ENCODE data around the gene ULK1.
"Not testable (repeated sequence)": the region's sequence is repeated elsewhere in the genome, so short reads cannot be mapped to it uniquely, and the experiment has no call there.

DNA sequence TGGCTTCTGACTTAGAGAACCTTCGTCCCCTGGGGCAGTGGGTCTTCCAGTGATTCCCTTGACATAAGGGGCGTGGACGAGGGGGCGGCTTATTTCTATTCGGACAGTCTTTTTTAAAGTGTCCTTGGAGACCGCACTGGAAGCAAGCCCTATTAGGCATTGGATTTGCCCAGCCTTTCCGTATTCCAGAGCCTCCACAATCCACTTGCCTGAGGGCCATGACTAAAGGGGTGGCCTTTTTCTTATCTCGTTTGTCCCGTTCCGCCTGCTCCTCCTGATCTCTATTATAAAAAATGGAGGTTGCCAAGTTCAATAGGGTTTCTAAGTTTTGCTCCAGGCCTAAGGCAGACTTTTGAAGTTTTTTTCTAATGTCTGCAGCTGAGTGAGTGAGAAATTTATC, 17.2 kb upstream of the ULK1 start:
- TF ChIP-seq, protein P1, sequence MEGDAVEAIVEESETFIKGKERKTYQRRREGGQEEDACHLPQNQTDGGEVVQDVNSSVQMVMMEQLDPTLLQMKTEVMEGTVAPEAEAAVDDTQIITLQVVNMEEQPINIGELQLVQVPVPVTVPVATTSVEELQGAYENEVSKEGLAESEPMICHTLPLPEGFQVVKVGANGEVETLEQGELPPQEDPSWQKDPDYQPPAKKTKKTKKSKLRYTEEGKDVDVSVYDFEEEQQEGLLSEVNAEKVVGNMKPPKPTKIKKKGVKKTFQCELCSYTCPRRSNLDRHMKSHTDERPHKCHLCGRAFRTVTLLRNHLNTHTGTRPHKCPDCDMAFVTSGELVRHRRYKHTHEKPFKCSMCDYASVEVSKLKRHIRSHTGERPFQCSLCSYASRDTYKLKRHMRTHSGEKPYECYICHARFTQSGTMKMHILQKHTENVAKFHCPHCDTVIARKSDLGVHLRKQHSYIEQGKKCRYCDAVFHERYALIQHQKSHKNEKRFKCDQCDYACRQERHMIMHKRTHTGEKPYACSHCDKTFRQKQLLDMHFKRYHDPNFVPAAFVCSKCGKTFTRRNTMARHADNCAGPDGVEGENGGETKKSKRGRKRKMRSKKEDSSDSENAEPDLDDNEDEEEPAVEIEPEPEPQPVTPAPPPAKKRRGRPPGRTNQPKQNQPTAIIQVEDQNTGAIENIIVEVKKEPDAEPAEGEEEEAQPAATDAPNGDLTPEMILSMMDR (IDR thresholded peaks at IDR 0.05; ENCODE audit: low read depth, low read length, poor library complexity, severe bottlenecking): not testable (repeated sequence)
- TF ChIP-seq EZH2phosphoT487 (IDR thresholded peaks at IDR 0.05; ENCODE audit: borderline replicate concordance, low read length): not testable (repeated sequence)
